CD4-positive, alpha-beta T cell treated with Interleukin-4 for 1 hour (primary cell): ENCODE results near the gene HHATL.

ENCODE experiments used
- DNase-seq, 2 donors: peaks; one replicate each; pipeline ENCODE4 v3.0.0-alpha.2; 2020 to 2022

HHATL gene, protein sequence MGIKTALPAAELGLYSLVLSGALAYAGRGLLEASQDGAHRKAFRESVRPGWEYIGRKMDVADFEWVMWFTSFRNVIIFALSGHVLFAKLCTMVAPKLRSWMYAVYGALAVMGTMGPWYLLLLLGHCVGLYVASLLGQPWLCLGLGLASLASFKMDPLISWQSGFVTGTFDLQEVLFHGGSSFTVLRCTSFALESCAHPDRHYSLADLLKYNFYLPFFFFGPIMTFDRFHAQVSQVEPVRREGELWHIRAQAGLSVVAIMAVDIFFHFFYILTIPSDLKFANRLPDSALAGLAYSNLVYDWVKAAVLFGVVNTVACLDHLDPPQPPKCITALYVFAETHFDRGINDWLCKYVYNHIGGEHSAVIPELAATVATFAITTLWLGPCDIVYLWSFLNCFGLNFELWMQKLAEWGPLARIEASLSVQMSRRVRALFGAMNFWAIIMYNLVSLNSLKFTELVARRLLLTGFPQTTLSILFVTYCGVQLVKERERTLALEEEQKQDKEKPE

DNA sequence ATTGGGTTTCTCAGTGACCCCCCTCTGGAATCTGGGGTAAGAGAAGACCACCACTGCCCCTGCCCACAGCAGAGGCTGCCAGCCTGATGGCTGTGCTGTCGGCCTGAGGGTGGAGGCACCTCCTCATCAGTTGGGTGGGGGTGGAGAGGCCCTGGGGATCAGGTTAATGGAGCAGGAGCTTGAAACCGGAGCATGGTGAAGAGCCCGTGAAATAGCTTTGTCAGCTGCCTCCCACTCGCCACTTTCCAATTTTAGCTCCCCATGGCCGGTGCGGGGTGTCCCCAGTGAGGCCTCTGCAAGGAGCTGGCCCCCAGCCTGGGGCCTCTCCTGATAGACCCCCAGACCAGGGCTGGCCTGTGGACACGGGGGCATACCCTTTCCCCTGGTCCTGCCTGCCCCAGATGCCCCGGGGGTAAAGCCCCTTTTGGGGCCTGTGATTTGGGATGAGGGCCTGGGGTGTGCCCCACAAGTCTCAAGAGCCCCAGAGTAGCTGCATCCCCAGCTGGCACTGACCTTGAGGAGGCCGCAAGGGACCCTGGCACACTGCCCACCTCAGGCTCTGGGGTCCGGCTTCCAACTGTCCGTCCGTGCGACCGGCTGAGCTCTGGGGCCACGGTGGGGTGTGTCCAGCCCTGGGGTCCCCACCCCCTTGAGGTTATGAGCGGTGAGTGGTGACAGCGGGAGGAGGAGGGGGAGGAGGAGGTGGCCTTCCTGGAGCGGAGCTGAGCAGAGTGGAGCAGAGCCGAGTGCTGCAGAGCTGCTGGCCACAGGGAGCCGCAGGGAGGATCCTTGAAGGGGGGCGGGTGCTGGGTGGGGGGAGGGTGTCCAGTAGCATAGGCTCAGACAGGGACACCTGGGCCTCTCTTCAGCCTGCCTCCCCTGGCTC lies at the start of gene HHATL:
Gene HHATL (minus strand): TSS at position 733 of the 886 bp plus-strand sequence. CDS start 1,972 bp downstream, outside the sequence.
- no peak for DNase-seq

DNA sequence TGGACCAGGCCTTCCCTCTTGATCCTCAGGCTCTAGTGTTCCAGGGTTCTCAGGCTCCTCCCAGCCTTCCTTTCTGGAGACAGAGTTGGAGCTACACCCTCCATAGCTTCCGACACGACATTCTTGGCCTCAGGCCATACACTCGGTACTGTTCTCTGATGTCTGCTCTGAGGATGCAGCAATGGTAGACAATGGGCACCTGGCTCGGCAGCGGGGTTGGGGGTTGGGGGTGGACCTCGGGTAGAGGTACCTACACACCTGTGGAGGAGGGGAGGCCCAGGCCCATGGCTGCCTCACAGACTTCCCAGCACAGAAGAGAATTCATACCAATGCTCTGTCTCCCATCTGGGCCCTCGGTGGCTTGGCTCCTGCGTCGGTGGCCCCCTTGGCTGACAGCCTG lies 49.0 kb upstream of the HHATL start:
- no peak for DNase-seq

DNA sequence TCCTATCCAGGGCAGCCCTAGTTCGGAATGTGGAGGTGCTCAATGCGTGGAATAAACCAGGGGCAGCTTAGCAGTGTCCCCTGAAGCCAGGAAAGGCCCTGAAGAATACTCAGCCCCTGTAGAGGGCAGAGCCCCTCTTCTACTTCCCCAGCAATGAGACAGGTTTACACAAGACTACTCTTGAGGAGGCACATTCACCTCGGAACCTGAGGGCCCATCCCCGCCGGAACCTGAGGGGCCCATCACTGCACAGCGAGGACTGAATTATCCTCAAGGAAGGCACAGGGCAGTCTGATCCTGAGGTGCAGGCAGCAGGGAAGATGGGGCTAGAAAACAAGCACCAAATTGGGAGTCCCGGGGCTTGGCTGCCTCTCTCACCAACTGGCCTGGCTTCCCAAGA lies 48.2 kb upstream of the HHATL start:
- no peak for DNase-seq

DNA sequence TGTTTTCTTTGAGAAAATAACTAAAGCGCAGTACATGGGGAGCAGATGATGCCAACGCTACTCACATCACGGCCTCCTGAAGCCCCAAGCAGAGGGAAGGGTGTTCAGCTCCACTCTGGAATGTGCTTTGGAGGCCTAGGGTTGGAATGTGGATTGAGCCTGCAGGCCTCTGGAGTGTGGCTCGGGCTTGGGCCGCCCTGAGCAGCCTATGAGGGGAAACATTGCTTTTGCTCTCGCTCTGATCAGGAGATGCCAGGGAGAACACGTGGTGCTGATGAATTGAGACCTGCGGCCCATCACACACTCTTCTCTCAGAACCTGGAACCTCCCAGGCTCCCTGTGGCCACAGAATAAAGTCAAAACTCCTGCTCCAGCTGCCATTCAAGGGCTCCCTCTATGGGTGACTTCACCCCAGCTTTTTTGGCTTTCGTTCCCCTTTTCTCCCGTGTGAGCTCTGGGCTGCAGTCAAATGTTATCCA lies 47.2 kb upstream of the HHATL start:
- DNase-seq: peak in 1 of 2 donors; percentile 14

DNA sequence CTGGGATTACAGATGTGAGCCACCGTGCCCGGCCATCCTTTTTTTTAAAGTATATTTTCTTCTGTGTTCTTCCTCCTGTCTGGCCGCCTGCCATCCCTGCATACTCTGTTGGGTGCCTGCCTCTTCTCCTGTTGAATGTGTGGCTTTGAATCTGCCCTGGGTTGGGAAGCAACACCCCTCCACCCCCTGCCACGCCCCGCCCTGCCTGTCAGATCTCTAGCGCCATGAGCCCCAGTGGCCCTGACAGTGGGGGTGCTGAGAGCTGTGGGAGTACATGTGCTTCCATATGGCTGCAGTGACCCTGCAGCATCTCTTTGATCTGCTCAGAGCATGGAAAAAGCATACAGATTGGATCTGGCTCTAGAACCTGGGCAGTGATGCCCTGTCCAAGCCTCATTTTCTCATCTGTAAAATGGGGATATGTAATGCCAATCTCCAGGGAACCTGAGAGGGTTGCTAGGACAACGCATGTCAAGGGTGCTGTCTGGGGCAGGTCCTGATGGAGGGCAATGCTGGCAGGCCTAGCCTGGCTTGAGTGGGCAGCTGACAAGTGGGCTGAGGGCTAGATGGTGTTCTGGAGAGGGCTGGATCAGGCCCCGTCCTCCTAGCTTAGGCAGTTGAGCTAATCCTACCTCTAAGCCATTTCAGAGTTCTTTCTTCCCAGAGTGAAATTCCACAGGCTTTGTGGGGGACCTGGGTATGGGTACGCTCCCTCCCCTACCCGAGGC lies 46.6 kb upstream of the HHATL start:
- no peak for DNase-seq

DNA sequence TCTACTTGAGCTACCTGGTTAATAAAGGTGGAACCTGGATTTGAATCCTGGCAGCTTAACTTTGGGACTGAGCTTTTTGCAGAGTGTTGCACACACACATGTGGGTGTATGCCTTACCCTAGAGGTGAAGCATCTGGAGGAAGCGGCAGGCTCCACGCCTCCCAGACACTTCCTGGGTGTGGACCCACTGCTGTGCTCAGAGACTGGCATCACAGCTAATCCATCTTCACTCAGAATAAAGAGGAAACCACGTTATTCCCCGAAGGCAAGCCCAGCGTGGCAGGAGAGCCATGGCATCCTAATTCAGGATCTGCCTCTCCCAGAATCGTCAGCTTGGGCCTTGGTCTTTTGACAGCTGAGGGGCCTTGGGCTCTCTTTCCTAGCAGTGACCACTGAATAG lies 45.0 kb upstream of the HHATL start:
- DNase-seq: peak; percentile 40 to 43

DNA sequence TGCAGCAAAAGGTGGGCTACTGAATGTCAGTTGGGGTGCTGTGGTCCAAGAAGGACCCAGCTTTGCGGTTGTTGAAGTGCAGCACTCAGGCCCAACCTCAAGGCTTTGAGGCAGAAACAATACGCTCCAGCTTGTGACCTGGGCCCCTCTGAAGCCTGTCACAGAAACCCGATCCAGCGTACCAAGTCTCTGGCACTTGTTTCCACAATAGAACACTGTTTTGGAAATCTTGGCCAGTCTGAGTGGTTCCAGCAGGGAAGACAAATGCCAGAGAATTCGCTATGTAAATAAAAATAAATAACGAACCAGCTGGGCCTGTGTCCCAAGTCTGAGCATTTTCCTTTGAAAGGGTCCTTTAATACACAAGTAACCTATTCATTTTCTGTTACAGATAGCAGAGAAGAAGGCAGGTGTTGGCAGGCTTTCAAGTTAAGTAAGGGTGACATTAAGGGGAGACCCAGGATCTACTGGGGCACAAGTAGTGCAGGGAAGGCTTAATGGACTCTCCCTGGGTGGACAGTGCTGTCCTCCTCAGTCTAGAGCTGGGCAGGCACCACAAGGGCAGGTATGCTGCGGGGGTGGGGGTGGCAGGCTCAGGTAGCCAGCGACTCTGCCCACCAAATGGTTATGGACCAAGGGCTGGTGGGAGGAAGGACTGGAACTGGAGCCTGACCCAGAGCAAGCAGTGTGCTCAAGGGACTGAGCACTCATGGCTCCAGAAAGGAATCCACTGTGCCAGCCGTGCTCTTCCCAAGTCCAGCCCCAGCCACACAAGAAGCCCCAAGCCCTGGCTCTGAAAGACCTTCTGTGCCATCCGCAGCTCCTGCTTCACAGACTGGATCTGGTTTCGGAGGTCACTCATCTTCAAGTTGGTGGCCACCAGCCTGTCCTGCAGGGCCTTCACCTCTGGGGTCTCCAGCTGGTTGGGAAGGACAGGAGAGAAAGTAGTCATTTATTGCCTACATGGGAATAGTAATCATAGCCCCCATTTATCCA lies 44.2 kb upstream of the HHATL start:
- no peak for DNase-seq

DNA sequence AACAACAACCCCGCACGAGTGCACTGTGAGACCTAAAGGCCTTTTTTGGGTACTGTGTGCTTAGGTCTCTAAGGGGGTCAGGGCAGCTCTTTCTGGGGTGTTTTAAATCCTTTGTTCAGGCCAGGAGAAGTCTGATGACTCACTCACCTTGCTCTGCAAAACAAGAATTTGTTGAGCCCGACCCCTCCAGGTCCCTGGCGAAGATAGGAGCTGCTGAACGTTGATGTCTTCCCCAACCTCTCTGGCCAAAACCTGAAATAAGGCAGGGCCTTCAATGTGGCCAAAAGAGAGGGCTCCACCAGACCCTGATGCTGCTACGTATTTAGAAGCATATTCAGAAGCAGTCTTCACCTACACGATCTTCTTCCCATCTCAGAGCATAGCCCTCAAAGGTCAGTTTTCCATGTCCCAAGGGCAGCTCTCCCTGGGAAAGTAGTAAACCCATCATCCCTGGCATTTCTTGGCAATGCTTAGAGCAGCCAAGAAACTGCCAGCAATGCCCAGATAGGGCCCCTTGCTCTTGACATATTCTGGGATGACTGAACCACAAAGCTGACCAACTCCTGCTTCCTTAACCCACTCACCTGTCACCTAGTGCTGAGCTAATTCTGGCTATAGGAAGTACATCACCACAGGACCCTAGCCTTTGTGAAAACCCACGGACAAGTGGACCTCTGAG lies 43.3 kb upstream of the HHATL start:
- no peak for DNase-seq

DNA sequence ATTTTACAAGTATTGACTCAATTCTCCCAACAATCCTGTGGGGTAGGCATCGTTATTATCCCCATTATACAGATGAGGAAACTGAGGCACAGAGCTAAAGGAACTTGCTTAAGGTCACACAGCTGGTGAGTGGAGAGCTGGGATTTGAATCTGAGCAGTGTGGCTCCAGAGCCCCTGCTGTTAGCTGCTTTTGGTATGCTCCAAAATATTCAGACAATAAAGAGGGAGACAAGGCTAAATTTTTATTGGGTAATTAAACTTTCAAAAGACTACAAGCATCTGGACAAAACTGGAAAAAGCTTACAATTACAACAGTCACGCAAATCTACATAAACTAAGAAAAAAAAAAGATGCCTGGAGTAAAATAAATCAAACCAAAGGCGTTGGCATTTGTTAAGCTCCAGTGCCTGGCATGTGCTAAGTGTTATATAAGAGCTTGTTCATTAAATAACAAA lies 42.7 kb upstream of the HHATL start:
- DNase-seq: no peak

DNA sequence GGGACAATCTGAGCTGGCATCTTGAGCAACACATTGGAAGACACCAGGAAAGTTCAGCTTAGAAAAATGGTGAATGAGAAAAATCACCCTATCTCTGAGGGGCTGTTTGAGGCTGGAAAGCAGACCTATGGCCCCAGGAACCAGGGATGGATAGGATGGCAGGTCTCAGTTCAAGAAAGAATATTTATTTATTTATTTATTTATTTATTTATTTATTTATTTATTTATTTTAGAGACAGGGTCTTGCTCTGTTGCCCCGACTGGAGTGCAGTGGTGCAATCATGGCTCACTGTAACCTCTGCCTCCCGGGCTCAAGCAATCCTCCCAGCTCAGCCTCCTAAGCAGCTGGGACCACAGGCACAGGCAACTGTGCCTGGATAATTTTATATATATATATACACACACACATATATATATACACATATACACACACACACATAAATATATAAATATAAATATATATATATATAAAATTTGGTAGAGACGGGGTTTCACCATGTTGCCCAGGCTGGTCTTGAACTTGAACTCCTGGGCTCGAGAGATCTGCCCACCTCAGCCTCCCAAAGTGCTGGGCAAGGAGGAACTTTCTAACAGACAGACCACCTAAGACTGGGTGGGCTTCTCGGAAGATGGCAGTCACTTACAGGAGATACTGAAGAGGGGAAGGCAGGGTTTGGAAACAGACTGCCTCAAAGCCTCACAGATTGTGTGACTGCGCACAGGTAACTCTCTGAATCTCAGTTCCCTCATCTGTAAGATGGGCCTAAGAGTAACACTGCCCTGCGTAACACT lies 40.8 kb upstream of the HHATL start:
- no peak for DNase-seq

DNA sequence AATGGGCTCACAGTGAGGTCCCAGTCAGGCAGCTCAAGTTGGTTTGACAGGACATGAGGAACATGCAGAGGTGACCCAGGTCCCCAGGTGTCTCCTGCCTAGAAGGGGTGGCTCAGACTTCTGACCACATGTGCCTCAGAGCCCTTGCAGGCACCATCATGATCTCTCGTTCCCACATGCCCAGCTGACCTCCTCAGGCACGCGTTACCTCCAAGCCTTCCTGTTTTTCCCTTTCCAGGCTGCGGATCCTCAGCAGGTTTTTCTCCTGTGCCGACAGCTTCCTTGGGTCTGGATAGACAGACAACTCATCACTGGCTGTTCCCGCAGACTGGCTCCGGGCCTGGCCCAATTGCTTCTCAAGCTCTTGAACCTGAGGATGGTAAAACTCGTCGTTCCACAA lies 40.1 kb upstream of the HHATL start:
- no peak for DNase-seq

DNA sequence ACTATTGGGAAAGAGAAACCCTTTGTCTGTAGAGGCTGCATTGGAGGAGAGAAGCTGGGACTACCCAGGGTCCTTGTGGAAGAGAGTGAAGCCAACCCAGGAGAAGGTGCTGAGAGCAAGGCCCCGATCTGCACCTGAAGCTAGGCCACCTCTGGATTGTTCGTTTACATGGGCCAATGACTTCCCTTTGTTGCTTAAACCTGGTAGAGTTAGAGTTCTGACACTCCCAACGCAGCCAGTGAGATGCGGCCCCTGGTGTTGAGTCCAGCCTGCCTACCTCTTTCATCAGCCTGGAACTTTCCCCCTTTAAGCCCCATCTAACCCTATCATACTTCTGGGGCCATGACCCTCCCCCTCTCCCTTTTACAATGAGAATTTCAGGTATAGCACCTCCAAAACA lies 39.7 kb upstream of the HHATL start:
- no peak for DNase-seq

DNA sequence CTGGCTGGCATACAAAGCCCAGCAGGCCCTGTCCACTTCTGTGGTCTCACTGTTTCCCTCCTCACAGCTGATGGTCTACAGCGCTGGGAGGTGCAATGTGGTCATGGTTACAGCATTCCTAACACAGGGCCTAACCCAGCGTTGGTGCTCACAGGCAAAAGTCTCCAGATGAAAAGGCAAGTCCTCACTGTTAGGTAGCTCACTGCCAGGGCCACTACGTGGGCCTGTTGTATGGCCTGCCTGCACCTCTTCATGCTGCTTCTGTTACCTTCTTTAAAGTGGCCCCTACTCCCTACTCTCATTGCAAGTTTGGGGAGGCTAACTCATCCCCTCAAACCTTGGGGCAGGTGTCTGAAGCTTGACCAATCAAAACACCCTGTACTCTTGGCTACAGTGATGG lies 39.2 kb upstream of the HHATL start:
- no peak for DNase-seq

DNA sequence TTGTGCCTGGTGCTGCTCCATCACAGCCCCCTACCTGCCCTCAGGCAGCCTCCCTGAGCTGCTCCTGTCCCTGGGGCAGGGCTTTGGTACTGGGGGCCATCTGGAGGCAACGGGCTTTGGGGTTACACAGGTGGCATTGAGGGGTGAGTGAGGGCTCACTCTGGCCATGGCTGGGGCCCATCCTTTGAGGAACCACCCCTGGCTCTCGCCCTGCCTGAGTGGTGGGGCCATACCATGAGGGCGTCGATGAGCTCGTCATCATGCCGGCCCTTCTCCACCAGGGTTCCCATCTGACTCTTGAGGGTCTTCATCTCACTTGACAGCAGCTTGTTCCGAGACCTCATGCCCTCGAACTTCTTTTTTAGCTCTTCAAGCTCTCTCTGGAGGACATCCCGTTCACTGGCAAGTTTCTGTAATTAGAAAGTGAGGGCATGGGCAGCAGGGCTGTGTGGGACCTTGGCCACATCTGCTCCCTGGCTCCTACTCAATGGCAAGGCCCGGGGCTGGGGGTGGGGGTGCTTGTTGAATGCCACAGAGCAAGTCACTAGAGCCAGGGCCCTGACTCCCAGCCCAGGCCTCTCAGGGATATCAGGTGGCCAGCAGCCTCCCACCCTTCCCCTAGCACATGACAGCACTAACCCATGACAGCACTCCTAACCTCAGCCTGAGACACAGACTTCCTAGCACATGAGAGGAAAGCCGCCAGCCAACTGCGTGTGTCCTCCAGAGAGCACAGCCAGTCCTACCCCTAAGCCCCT lies 37.0 kb upstream of the HHATL start:
- DNase-seq: no peak

DNA sequence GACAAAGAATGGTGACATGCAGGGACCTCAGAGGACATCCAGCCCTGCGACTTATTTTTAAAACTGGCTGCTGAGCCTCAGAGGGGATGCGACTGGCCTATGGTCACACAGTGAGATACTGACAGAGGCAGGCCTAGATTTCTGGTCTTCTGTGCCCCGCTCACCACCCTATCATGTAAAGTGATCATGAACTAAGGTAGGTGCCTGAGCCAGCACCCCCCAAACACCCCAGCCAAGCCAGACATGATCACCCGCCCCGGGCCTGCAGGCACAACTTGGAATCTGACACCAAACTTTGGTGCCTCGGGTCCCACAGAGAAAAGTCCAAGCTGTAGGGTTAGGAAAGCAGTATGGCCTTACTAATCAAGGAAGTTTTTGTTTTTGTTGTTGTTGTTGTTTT lies 33.9 kb upstream of the HHATL start:
- DNase-seq: no peak

DNA sequence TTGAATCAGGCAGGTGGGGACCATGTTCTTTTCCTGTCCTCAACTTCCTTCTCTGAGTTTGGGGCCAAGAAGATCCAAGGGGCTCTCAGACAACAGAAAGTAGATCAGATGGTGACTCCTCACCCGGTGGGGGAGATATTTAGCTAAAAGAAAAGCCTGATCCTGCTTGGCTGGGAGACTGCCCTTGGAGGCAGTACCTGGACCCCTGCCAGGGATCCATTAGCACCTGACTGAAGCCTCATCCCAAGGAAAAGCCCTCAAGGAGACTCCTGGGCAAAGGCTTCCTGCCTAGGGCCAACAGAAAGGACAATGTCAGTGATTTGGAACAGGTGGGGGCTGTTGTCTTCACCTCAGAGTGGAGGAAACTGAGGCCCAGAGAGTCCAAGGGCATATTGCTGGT lies 33.5 kb upstream of the HHATL start:
- no peak for DNase-seq

DNA sequence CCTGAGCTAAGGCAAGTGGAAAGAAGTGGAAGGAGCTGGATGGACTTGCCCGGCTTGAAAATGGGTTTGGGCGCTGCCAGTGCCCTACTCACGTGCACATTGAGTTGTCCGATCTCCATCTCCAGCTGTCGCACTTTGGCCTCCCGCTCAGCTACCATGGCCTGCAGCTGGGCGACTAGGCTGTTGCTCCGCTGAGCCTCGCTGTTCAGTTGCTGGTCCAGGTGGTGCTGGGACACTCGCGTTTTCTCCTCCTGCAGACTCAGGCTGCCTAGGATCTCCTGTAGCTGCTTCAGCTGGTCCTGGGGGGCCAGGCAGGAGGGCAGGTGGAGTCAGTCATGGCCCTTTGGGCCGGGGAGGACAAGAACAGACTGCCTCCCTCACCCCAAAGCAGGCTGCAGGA lies 33.0 kb upstream of the HHATL start:
- DNase-seq: no peak

DNA sequence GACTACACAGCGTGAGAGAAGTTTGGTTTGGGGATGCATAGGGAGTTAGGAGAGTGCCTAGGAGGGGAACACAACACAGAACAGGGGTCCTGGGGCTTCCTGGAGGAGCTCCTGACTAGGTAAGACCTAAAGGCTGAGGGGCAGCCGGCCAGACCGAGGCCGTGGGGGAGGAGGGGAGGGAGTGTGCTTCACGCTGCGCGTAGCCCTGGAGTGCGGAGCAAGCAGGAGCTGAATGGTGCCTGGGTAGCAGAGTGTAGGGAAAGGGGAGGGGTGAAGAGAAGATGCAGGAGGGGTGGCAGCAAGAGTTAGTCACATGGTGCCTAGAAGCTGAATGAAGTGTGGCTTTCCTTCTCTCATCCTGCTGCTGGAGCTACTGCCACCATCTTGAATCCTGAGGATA lies 32.4 kb upstream of the HHATL start:
- DNase-seq: no peak

DNA sequence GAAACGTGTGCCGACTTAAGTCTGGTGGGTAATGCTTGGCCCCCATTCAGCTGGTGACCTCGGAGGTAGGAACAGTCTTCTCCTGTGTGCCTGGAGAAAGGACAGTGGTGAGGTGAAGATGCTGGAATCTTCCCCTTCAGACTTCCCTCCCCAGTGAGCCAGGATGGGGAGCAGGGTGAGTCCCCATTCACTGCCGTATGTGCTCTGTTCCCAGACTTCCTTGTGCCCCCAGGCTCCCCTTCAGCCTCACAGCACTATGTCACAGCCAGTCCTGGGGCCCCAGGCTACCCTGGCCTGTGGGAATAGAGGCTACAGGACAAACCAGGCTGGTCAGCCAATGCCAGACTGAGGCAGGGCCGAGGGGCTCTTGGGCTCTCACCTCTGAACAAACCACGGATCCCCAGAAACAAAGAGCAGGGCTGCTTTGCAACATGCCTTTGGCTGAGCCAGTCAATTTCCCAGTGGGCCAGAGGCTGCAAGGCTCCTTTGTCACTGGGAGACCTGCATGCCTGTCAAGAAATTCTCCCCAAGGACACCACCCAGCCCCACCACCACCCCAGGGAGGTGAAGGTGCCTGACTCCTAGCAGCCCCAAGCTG lies 31.8 kb upstream of the HHATL start:
- DNase-seq: no peak
